GM23338 (cell line): ENCODE results near the gene SCAPER. TPM values are rescaled to one million over a fixed set of nuclear protein-coding genes. Genes with fewer than 3 reads are reported as not detected.

ENCODE experiments used
- ATAC-seq: fragments of 200-7000 bp; cut with Tn5 transposase; 3 replicates; pipeline ENCODE4 v1.9.1; 2020
- DNase-seq: peaks from one replicate; pipeline ENCODE4 v3.0.0-alpha.2; 2015; ENCODE audit warnings: low spot score
- H2AFZ ChIP-seq: fragments of 200-600 bp; sonication (generic); 2 replicates; pipeline ENCODE4 v1.8.0; 2016; ENCODE audit warnings: antibody characterized with exemption, mild to moderate bottlenecking, moderate library complexity
- H3F3A ChIP-seq: fragments of 200-600 bp; sonication (generic); replicated peaks from 2 replicates; pipeline ENCODE4 v1.8.0; 2017; ENCODE audit warnings: antibody characterized with exemption, mixed run types, low read depth
- H3K27ac ChIP-seq: fragments of 200-600 bp; sonication (generic); 2 replicates; pipeline ENCODE4 v1.6.1; 2016; ENCODE audit warnings: low read depth
- H3K27me3 ChIP-seq: fragments of 200-600 bp; sonication (generic); 2 replicates; pipeline ENCODE4 v1.8.0; 2016; ENCODE audit warnings: mild to moderate bottlenecking, mixed run types, moderate library complexity; ENCODE audit not compliant: insufficient read depth
- H3K36me3 ChIP-seq: fragments of 200-600 bp; sonication (generic); 2 replicates; pipeline ENCODE4 v1.8.0; 2016; ENCODE audit warnings: mild to moderate bottlenecking; ENCODE audit not compliant: insufficient read depth
- H3K4me1 ChIP-seq: fragments of 200-600 bp; sonication (generic); 2 replicates; pipeline ENCODE4 v1.8.0; 2016; ENCODE audit warnings: mild to moderate bottlenecking, moderate library complexity; ENCODE audit not compliant: insufficient read depth
- H3K4me2 ChIP-seq: fragments of 200-600 bp; sonication (generic); 2 replicates; pipeline ENCODE4 v1.7.1; 2017; ENCODE audit warnings: mixed run types
- H3K4me3 ChIP-seq: fragments of 200-600 bp; sonication (generic); 2 replicates; pipeline ENCODE4 v1.6.1; 2016; ENCODE audit warnings: mixed run types
- H3K79me2 ChIP-seq: fragments of 200-600 bp; sonication (generic); replicated peaks from 2 replicates; pipeline ENCODE4 v1.8.0; 2017; ENCODE audit warnings: mild to moderate bottlenecking; ENCODE audit not compliant: insufficient read depth
- H3K9me2 ChIP-seq: fragments of 200-600 bp; sonication (generic); 2 replicates; pipeline ENCODE4 v1.8.0; 2017; ENCODE audit not compliant: insufficient read depth
- H4K20me1 ChIP-seq: fragments of 200-600 bp; sonication (generic); replicated peaks from 2 replicates; pipeline ENCODE4 v1.8.0; 2017; ENCODE audit warnings: mild to moderate bottlenecking; ENCODE audit not compliant: insufficient read depth
- H3K27ac Mint-ChIP-seq: 2 replicates; pipeline ENCODE4 v1.8.0; 2020; ENCODE audit warnings: inconsistent platforms, mild to moderate bottlenecking, moderate library complexity, mixed read lengths
- H3K27me3 Mint-ChIP-seq: 3 replicates; pipeline ENCODE4 v1.8.0; 2022; ENCODE audit warnings: low read depth, mild to moderate bottlenecking, moderate library complexity, mixed read lengths, inconsistent platforms; ENCODE audit not compliant: insufficient read depth, poor library complexity
- H3K36me3 Mint-ChIP-seq: 3 replicates; pipeline ENCODE4 v1.8.0; 2021; ENCODE audit warnings: low read depth, mild to moderate bottlenecking, inconsistent platforms, moderate library complexity, mixed read lengths
- H3K4me1 Mint-ChIP-seq: 3 replicates; pipeline ENCODE4 v1.8.0; 2020; ENCODE audit warnings: mild to moderate bottlenecking, inconsistent platforms, mixed read lengths
- H3K4me3 Mint-ChIP-seq: 3 replicates; pipeline ENCODE4 v1.8.0; 2021; ENCODE audit warnings: moderate library complexity, mild to moderate bottlenecking, inconsistent platforms, mixed read lengths
- H3K9me3 Mint-ChIP-seq: 3 replicates; pipeline ENCODE4 v1.8.0; 2020; ENCODE audit warnings: moderate library complexity, mild to moderate bottlenecking, inconsistent platforms, mixed read lengths
- CREB1 ChIP-seq: fragments of 250-450 bp; sonication (Bioruptor Pico); IDR thresholded peaks from 2 replicates; pipeline ENCODE4 v1.5.0; 2020; ENCODE audit warnings: low read depth, mild to moderate bottlenecking, moderate library complexity
- CTCF ChIP-seq, 2 experiments: fragments of 200-600 bp in 1 of 2; sonication (generic) in 1 of 2; conservative IDR thresholded peaks; 2 replicates each; pipeline versions ENCODE4 v1.5.1 to v1.6.1; 2016 to 2017; ENCODE audit warnings: antibody characterized with exemption in 2 of 2, low read depth in 2 of 2, mild to moderate bottlenecking in 2 of 2, moderate library complexity in 1 of 2
- ETS1 ChIP-seq: IDR thresholded peaks from 2 replicates; pipeline ENCODE4 v1.6.1; 2016; ENCODE audit warnings: antibody characterized with exemption
- EZH2 ChIP-seq: fragments of 200-600 bp; sonication (generic); IDR thresholded peaks from one replicate; pipeline ENCODE4 v1.8.0; 2017; ENCODE audit warnings: antibody characterized with exemption, mild to moderate bottlenecking, low read depth; ENCODE audit not compliant: unreplicated experiment
- EZH2phosphoT487 ChIP-seq: fragments of 200-600 bp; sonication (generic); IDR thresholded peaks from one replicate; pipeline ENCODE4 v1.8.1; 2018; ENCODE audit warnings: antibody characterized with exemption; ENCODE audit not compliant: unreplicated experiment
- JUNB ChIP-seq: IDR thresholded peaks from one replicate; pipeline ENCODE4 v1.6.1; 2016; ENCODE audit warnings: antibody characterized with exemption; ENCODE audit not compliant: unreplicated experiment
- NANOG ChIP-seq: IDR thresholded peaks from 2 replicates; pipeline ENCODE4 v1.6.1; 2016; ENCODE audit warnings: antibody characterized with exemption, borderline replicate concordance
- POLR2AphosphoS5 ChIP-seq: IDR thresholded peaks from 2 replicates; pipeline ENCODE4 v1.6.1; 2016; ENCODE audit warnings: antibody characterized with exemption, low read depth
- REST ChIP-seq: IDR thresholded peaks from one replicate; pipeline ENCODE4 v1.6.1; 2018; ENCODE audit warnings: antibody characterized with exemption; ENCODE audit not compliant: unreplicated experiment
- STAT1 ChIP-seq: IDR thresholded peaks from one replicate; pipeline ENCODE4 v1.6.1; 2016; ENCODE audit warnings: antibody characterized with exemption; ENCODE audit not compliant: unreplicated experiment
- ZNF114 ChIP-seq: fragments of 250-450 bp; sonication (Bioruptor Pico); IDR thresholded peaks from 2 replicates; pipeline ENCODE4 v1.5.0; 2020; ENCODE audit warnings: mild to moderate bottlenecking, moderate library complexity
- ZNF331 ChIP-seq: fragments of 250-450 bp; sonication (Bioruptor Pico); IDR thresholded peaks from 2 replicates; pipeline ENCODE4 v1.5.0; 2020; ENCODE audit warnings: low read depth, mild to moderate bottlenecking, moderate library complexity
- ZNF462 ChIP-seq: fragments of 250-450 bp; sonication (Bioruptor Pico); IDR thresholded peaks from 2 replicates; pipeline ENCODE4 v1.5.0; 2020; ENCODE audit warnings: mild to moderate bottlenecking, moderate library complexity
- polyA plus RNA-seq: library from polyadenylated mRNA; unstranded; fragments of >200 nt; fragmentation: Nextera tagmentation; extraction: Ambion mirVana; gene quantifications from 2 replicates; pipeline ENCODE4 v1.2.1, GENCODE V29; 2016
- total RNA-seq: library from RNA; depleted of rRNA; stranded (reverse); fragments of >200 nt; shearing (Covaris generic); gene quantifications from 2 replicates; pipeline ENCODE4 v1.2.3, GENCODE V29; 2014

Gene SCAPER
- total and polyA plus RNA-seq, 2 experiments from 2014 or later: 9.1 to 17.6 TPM

- no peak overlapping the region for H3K27ac Mint-ChIP-seq
- no peak for ATAC-seq
- peaks cover 2% of the 10 kb centered on the region for H3K27me3 Mint-ChIP-seq
- H3K9me2 ChIP-seq: no peaks in the 10 kb centered on the region
- peaks cover 16% of the 10 kb centered on the region; the same call in 2 of the 3 replicates for H3K4me1 Mint-ChIP-seq
- H3F3A ChIP-seq: no peaks in the 10 kb centered on the region
- peaks cover 38% of the 10 kb centered on the region for H3K79me2 ChIP-seq
- no peak overlapping the region for H3K4me2 ChIP-seq
- H3K27me3 ChIP-seq: no peaks in the 10 kb centered on the region
- no peak overlapping the region for H3K27ac ChIP-seq
- H3K36me3 ChIP-seq: peaks cover 28% of the 10 kb centered on the region
- peaks cover 73% of the 10 kb centered on the region for H3K36me3 Mint-ChIP-seq
- no peak overlapping the region for H2AFZ ChIP-seq
- peaks cover 6% of the 10 kb centered on the region; the same call in 1 of the 2 replicates for H3K4me1 ChIP-seq
- H3K4me3 ChIP-seq: no peak overlapping the region
- TF ChIP-seq JUNB: no peak
- TF ChIP-seq POLR2AphosphoS5: no peak
- TF ChIP-seq REST: no peak
- TF ChIP-seq STAT1: no peak
- no peak for TF ChIP-seq ZNF331 (CRISPR knock-in tag)
- TF ChIP-seq CTCF (conservative IDR thresholded peaks at IDR 0.05; ENCODE audit: low read depth in 2 of 2): no peak
- TF ChIP-seq EZH2phosphoT487: no peak
- TF ChIP-seq ZNF114 (CRISPR knock-in tag): no peak
- TF ChIP-seq NANOG: no peak
- no peak for TF ChIP-seq ZNF462 (CRISPR knock-in tag)
- TF ChIP-seq EZH2: no peak
- TF ChIP-seq CREB1 (CRISPR knock-in tag): no peak
- no peak for TF ChIP-seq ETS1
- 0 out of 2 replicates have a peak, but pooled peaks cover 2% of the 10 kb centered on the region for H4K20me1 ChIP-seq
- H3K9me3 Mint-ChIP-seq: no peaks in the 10 kb centered on the region
- no peak overlapping the region for H3K4me3 Mint-ChIP-seq
- no peak for DNase-seq
These were observed 30.5 kb upstream of the SCAPER start for GRCh38 chr15:76935620-76936019.
